DMS153 treated with DMSO at 0.1 percent for 48 hours (cell line): ENCODE results near the gene SLC9A2.
A peak's percentile ranks its signal among the peaks of the same experiment; 100 is the strongest.

Experiments
- DNase-seq: peaks from one replicate; lab custom pipeline; 2025; ENCODE audit not compliant: unreplicated experiment; lab: John Stamatoyannopoulos, UW

Gene SLC9A2

GRCh38 chr2:102618452-102619413 lies 620 bp upstream of the SLC9A2 start:
- no peak for DNase-seq

GRCh38 chr2:102620332-102620731 lies 979 bp downstream of the SLC9A2 start:
- peak; percentile 38 for DNase-seq

GRCh38 chr2:102621630-102622029 lies 2.3 kb downstream of the SLC9A2 start:
- no peak for DNase-seq

GRCh38 chr2:102622646-102623045 lies 3.3 kb downstream of the SLC9A2 start:
- no peak for DNase-seq

- no peak for DNase-seq
Measured at GRCh38 chr2:102630458-102630857, 11.1 kb downstream of the SLC9A2 start.

- DNase-seq: no peak
Measured at GRCh38 chr2:102632380-102633175, 13.2 kb downstream of the SLC9A2 start.

GRCh38 chr2:102634831-102635241 lies 15.5 kb downstream of the SLC9A2 start:
- DNase-seq: no peak

- no peak for DNase-seq
Measured at GRCh38 chr2:102635317-102635716, 16.0 kb downstream of the SLC9A2 start.

GRCh38 chr2:102636283-102636907 lies 17.0 kb downstream of the SLC9A2 start:
- DNase-seq: no peak

GRCh38 chr2:102637358-102637757 lies 18.0 kb downstream of the SLC9A2 start:
- no peak for DNase-seq

- DNase-seq: no peak
Measured at GRCh38 chr2:102639429-102639828, 20.1 kb downstream of the SLC9A2 start.

- DNase-seq: no peak
Measured at GRCh38 chr2:102652126-102652525, 32.8 kb downstream of the SLC9A2 start.

- DNase-seq: no peak
Measured at GRCh38 chr2:102657770-102658169, 38.4 kb downstream of the SLC9A2 start.

GRCh38 chr2:102660070-102660469 lies 40.7 kb downstream of the SLC9A2 start:
- no peak for DNase-seq

GRCh38 chr2:102660574-102660973 lies 41.2 kb downstream of the SLC9A2 start:
- DNase-seq: no peak

- no peak for DNase-seq
Measured at GRCh38 chr2:102661846-102662245, 42.5 kb downstream of the SLC9A2 start.

- DNase-seq: no peak
Measured at GRCh38 chr2:102662833-102663232, 43.5 kb downstream of the SLC9A2 start.

GRCh38 chr2:102663381-102663780 lies 44.0 kb downstream of the SLC9A2 start:
- no peak for DNase-seq

- no peak for DNase-seq
Measured at GRCh38 chr2:102664471-102664909, 45.1 kb downstream of the SLC9A2 start.

- no peak for DNase-seq
Measured at GRCh38 chr2:102667072-102667471, 47.7 kb downstream of the SLC9A2 start.

- DNase-seq: no peak
Measured at GRCh38 chr2:102668171-102668570, 48.8 kb downstream of the SLC9A2 start.
